GM13977 (cell line): ENCODE data around the gene TGIF2.

Source experiments
- DNase-seq: peaks from one replicate; pipeline ENCODE4 v3.0.0; 2012; ENCODE audit warnings: low spot score
- in situ Hi-C: fragments of 300-500 bp; cut with MboI; formaldehyde crosslinking; loops from one replicate; pipeline ENCODE4 v1.12.0; 2022; ENCODE audit warnings: low sequenced_read_pairs, low pct_unique_long_range_greater_than_20kb, mixed read lengths, inconsistent platforms; ENCODE audit not compliant: unreplicated experiment
- TF ChIP-seq, protein P1 (sequence below): IDR thresholded peaks from 2 replicates; pipeline ENCODE4 v1.5.1; 2012; ENCODE audit warnings: mild to moderate bottlenecking, control low read depth; ENCODE audit not compliant: insufficient read depth; ENCODE audit errors: extremely low read depth, missing control alignments

The TGIF2 gene

DNA sequence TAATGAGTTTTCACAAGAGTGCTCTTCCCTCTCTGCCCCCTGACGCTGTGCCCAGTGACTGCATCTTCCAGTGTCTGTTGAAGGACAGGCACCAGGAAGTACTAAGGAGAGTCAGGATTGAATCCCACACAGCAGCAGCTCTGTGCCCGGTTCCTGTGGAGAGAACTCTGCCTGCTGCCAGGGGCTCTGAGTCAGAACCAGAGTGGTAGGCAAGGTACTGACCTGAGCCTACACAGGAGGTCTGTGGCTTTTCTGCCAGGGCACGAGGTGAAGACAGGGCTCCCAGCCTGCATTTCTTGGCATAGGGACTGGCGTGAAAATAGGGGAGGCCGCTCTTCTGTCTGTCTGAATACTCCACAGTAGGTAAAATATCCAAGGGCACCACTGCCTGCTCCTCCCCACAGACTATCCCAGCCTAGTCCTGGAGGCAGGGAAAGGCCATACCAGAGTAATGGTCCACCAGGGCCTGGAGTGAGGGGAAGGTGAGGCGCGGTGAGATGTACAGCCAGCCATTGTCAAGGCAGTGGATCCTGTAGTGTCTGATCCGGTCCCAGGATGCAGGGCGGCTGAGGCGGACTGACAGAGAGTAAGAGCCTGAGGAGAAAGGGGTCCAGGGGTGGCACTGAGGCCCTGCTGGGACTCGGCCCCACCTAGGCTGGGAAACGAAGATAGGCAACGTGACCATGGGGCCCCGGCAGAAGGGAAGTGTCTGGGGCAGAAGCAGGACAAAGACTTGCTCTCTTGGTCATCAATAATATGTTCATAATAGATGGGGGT lies 41.6 kb downstream of the TGIF2 start:
- DNase-seq: no peak
- in situ Hi-C loops: loop anchor here (25.0 kb wide), 1 partner anchor 272 kb away; the partner anchor contains the start of gene TLDC2
- TF ChIP-seq, protein P1, sequence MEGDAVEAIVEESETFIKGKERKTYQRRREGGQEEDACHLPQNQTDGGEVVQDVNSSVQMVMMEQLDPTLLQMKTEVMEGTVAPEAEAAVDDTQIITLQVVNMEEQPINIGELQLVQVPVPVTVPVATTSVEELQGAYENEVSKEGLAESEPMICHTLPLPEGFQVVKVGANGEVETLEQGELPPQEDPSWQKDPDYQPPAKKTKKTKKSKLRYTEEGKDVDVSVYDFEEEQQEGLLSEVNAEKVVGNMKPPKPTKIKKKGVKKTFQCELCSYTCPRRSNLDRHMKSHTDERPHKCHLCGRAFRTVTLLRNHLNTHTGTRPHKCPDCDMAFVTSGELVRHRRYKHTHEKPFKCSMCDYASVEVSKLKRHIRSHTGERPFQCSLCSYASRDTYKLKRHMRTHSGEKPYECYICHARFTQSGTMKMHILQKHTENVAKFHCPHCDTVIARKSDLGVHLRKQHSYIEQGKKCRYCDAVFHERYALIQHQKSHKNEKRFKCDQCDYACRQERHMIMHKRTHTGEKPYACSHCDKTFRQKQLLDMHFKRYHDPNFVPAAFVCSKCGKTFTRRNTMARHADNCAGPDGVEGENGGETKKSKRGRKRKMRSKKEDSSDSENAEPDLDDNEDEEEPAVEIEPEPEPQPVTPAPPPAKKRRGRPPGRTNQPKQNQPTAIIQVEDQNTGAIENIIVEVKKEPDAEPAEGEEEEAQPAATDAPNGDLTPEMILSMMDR: no peak

DNA sequence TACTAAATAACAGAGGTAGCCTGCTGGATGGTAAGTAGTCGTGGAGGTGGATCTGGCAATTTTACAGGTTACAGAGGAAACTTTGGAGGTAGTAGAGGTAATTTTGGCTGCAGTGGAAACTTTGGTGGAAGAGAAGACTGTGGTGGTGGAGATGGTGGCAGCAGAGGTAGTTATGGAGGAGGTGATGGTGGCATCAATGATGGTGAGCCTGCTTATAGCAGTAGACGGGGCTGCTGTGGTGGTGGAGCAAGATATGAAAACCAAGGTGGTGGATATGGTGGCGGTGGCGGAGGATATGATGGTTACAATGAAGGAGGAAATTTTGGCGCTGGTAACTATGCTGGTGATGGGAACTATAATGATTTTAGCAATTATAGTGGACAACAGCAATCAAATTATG lies 47.5 kb downstream of the TGIF2 start:
- in situ Hi-C loops: loop anchor here (25.0 kb wide), 1 partner anchor 266 kb away; the partner anchor contains the start of gene TLDC2
- TF ChIP-seq, protein P1: no peak
- no peak for DNase-seq

DNA sequence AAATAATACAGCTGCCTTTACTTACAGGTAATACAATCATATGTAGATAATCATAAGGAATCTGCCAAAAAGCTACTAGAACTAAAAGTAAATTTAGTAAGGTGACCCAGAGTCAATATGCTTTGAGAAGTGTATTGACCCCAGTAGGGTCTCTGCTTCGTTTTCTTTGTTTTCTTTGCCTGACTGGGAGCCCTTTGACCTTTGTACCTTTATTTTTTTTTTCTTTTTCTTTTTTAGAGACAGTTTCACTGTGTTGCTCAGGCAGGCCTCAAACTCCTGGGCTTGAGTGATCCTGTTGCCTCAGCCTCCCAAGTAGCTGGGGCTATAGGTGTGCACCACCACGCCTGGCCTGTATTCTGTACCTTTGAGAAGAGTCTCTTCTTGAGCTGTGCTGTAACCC lies 50.0 kb downstream of the TGIF2 start:
- in situ Hi-C loops: loop anchor here (25.0 kb wide), 1 partner anchor 264 kb away; the partner anchor contains the start of gene TLDC2
- DNase-seq: no peak
- TF ChIP-seq, protein P1: no peak

DNA sequence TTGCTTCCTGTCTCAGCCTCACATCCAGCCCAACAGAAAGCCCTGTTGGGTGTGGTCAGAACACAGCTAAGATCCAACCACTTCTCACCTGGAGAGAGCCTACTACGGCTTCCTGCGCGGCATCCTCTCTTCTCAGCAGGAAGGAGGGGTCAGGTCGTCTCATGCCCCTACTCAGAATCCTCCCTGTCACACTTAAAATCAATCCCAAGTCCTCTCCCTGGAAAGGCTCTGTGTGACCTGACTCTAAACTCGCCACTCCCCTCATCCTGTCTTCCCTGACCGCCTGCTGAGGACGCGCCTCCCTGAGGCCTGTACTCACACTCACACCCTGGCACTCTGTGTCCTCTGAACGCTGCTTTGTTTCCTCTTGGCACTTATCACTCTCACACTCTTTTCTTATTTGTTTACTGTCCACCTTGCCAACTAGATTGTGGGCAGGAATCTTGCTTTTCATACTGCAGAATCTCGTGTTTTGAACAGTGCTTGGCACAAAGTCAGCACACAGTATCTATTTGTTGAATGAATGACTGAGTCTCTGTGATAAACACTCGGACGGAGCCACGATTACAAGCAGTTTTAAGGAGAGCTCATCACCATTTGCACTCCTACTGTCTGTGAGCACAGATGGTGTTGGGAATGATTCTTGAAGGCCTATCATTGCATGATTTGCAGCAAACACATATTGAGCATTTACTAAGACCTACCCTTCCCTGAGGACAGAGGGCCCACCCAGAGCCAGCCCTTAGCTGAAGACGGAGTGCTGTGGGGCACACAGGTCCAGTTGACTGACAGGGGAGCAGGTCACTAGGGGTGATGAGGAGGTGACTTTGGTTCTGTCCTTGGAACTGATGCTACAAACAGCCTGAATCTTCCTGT lies 50.9 kb downstream of the TGIF2 start:
- no peak for DNase-seq
- TF ChIP-seq, protein P1: no peak
- in situ Hi-C loops: loop anchor here (25.0 kb wide), 1 partner anchor 263 kb away; the partner anchor contains the start of gene TLDC2

DNA sequence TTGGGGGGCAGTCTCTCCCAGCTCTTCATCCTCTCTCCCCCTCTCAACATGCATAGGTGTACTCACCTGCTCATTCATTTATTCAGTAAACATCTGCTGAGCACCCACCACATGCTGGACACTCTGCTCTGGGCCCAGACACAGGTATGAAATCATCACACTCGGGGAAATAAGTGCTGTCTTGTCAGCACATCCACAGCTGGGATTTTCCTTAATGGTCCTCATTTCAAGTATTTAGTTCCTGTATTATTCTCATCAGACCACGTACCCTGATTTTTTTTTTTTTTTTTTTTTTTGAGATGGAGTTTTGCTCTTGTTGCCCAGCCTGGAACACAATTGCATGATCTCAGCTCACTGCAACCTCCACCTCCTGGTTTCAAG lies 51.5 kb downstream of the TGIF2 start:
- in situ Hi-C loops: loop anchor here (25.0 kb wide), 1 partner anchor 262 kb away; the partner anchor contains the start of gene TLDC2
- TF ChIP-seq, protein P1: no peak

DNA sequence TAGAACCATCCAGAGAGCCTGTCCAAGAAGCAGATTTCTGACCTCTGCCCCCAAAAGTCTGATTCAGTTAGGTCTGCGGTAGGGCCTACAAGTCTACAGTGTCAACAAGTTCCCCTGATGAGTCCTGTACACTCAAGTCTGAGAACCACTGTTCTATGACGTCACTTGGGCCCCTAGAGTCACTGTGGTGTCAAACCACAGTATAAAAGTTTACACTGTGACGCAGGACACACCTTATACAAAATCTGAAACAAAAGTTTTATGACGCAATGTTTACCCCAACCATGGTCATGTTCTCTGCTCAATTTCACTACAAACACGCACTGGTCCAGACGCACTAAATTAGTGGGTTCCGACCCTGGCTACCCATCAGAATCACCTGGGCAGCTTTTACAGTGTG lies 54.7 kb downstream of the TGIF2 start:
- TF ChIP-seq, protein P1: no peak
- DNase-seq: no peak
- in situ Hi-C loops: no loop called here

More for the DNA sequence above, 51.5 kb downstream of the TGIF2 start:
- no peak for DNase-seq
